HepG2 (cell line): ENCODE measurements around the gene KIAA0232.
"Not testable (repeated sequence)": the region's sequence is repeated elsewhere in the genome, so short reads cannot be mapped to it uniquely, and the experiment has no call there.

Experiments
- CBFB ChIP-seq: sonication (generic); formaldehyde crosslinking; IDR thresholded peaks from 2 replicates; pipeline ENCODE4 v1.4.0; 2020; ENCODE audit warnings: missing genetic modification reagents
- EZH2 ChIP-seq: conservative IDR thresholded peaks from 2 replicates; pipeline ENCODE4 v1.6.1; 2012; ENCODE audit warnings: mild to moderate bottlenecking, low read depth, low read length, moderate library complexity
- FOXP1 ChIP-seq, 2 experiments: fragments of 450-650 bp in 1 of 2; IDR thresholded peaks; 2 replicates each; pipeline ENCODE4 v1.6.1; 2017 to 2018; ENCODE audit warnings: antibody characterized with exemption in 1 of 2
- MAFG ChIP-seq: sonication (generic); formaldehyde crosslinking; IDR thresholded peaks from 2 replicates; pipeline ENCODE4 v1.5.1; 2020; ENCODE audit warnings: mild to moderate bottlenecking, missing genetic modification reagents
- PHF20 ChIP-seq: sonication (generic); formaldehyde crosslinking; IDR thresholded peaks from 2 replicates; pipeline ENCODE4 v1.5.0; 2020; ENCODE audit warnings: mild to moderate bottlenecking, missing genetic modification reagents
- POLR2A ChIP-seq, 2 experiments: IDR thresholded peaks; 2 replicates each; pipeline ENCODE4 v1.6.1; 2011; ENCODE audit warnings: low read depth in 2 of 2, low read length in 2 of 2, mild to moderate bottlenecking in 1 of 2, moderate library complexity in 1 of 2; ENCODE audit not compliant: insufficient read depth in 1 of 2
- POLR2AphosphoS5 ChIP-seq: IDR thresholded peaks from 2 replicates; pipeline ENCODE4 v1.6.1; 2012; ENCODE audit warnings: low read depth, low read length
- ZBTB1 ChIP-seq: sonication (generic); formaldehyde crosslinking; IDR thresholded peaks from 2 replicates; pipeline ENCODE4 v1.4.0; 2020; ENCODE audit warnings: missing genetic modification reagents, borderline replicate concordance
- ZNF33B ChIP-seq: sonication (generic); formaldehyde crosslinking; IDR thresholded peaks from 2 replicates; pipeline ENCODE4 v1.5.1; 2020; ENCODE audit warnings: mild to moderate bottlenecking, missing genetic modification reagents
- TF ChIP-seq, protein P1 (sequence below): IDR thresholded peaks from 2 replicates; pipeline ENCODE4 v1.6.1; 2012; ENCODE audit warnings: low read length, improper control_type of control experiment

DNA sequence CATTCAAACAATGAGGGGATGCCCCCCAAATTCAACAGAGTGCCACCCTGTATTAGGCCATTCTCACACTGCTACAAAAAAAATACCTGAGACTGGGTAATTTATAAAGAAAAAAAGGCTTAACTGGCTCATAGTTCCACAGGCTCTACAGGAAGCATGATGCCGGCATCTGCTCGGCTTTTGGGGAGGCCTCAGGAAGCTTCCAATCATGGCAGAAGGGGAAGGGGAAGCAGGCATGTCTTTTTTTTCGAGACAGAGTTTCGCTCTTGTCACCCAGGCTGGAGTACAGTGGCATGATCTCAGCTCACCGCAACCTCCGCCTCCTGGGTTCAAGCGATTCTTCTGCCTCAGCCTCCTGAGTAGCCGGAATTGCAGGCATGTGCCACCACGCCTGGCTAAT, 108.4 kb downstream of the KIAA0232 start:
- TF ChIP-seq PHF20; ZNF33B; POLR2AphosphoS5; FOXP1 (IDR thresholded peaks at IDR 0.05); FOXP1 (CRISPR knock-in tag; IDR thresholded peaks at IDR 0.05); CBFB (CRISPR knock-in tag); ZBTB1 (CRISPR knock-in tag); EZH2; POLR2A (IDR thresholded peaks at IDR 0.05; ENCODE audit: insufficient read depth in 1 of 2, low read depth in 2 of 2, low read length in 2 of 2); MAFG (CRISPR knock-in tag): not testable (repeated sequence)
- TF ChIP-seq, protein P1, sequence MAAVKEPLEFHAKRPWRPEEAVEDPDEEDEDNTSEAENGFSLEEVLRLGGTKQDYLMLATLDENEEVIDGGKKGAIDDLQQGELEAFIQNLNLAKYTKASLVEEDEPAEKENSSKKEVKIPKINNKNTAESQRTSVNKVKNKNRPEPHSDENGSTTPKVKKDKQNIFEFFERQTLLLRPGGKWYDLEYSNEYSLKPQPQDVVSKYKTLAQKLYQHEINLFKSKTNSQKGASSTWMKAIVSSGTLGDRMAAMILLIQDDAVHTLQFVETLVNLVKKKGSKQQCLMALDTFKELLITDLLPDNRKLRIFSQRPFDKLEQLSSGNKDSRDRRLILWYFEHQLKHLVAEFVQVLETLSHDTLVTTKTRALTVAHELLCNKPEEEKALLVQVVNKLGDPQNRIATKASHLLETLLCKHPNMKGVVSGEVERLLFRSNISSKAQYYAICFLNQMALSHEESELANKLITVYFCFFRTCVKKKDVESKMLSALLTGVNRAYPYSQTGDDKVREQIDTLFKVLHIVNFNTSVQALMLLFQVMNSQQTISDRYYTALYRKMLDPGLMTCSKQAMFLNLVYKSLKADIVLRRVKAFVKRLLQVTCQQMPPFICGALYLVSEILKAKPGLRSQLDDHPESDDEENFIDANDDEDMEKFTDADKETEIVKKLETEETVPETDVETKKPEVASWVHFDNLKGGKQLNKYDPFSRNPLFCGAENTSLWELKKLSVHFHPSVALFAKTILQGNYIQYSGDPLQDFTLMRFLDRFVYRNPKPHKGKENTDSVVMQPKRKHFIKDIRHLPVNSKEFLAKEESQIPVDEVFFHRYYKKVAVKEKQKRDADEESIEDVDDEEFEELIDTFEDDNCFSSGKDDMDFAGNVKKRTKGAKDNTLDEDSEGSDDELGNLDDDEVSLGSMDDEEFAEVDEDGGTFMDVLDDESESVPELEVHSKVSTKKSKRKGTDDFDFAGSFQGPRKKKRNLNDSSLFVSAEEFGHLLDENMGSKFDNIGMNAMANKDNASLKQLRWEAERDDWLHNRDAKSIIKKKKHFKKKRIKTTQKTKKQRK = not testable (repeated sequence)
